OCI-LY3 (cell line): ENCODE measurements around the gene HPGD.

Experiments
- H2AFZ ChIP-seq: fragments of 200-600, 300-600 bp; shearing (Covaris generic); 2 replicates; pipeline ENCODE4 v1.6.0; 2014; ENCODE audit warnings: antibody characterized with exemption, low read depth, low read length
- H3K27ac ChIP-seq: fragments of 200-600, 300-600 bp; sonication (generic); 2 replicates; pipeline ENCODE4 v1.5.1; 2014; ENCODE audit warnings: mild to moderate bottlenecking, low read length, moderate library complexity, mixed read lengths
- H3K27me3 ChIP-seq: fragments of 200-600, 300-600 bp; sonication (generic); 2 replicates; pipeline ENCODE4 v1.6.1; 2014; ENCODE audit warnings: low read depth, low read length, mixed read lengths
- H3K36me3 ChIP-seq: fragments of 200-600, 300-600 bp; sonication (generic); replicated peaks from 2 replicates; pipeline ENCODE3; 2014; ENCODE audit warnings: low read depth, low read length, mixed read lengths
- H3K4me1 ChIP-seq: fragments of 300-600, 200-600 bp; sonication (generic); 2 replicates; pipeline ENCODE4 v1.6.1; 2014; ENCODE audit warnings: low read length, mixed read lengths
- H3K4me2 ChIP-seq: fragments of 200-600, 300-600 bp; sonication (generic); 2 replicates; pipeline ENCODE4 v1.6.1; 2014; ENCODE audit warnings: low read length, mixed read lengths
- H3K4me3 ChIP-seq: fragments of 300-600, 200-600 bp; sonication (generic); 2 replicates; pipeline ENCODE4 v1.5.1; 2014; ENCODE audit warnings: antibody characterized with exemption, mild to moderate bottlenecking, low read length, moderate library complexity
- H3K79me2 ChIP-seq: fragments of 300-600, 200-600 bp; shearing (Covaris generic); 2 replicates; pipeline ENCODE4 v1.6.1; 2014; ENCODE audit warnings: mild to moderate bottlenecking, low read length, mixed read lengths
- H3K9ac ChIP-seq: fragments of 300-600, 200-600 bp; shearing (Covaris generic); 2 replicates; pipeline ENCODE4 v1.6.0; 2014; ENCODE audit warnings: mild to moderate bottlenecking, low read length, moderate library complexity
- H3K9me3 ChIP-seq: fragments of 200-600, 300-600 bp; shearing (Covaris generic); 2 replicates; pipeline ENCODE4 v1.6.1; 2014; ENCODE audit warnings: low read length, mixed read lengths; ENCODE audit not compliant: insufficient read depth
- H4K20me1 ChIP-seq: fragments of 200-600, 300-600 bp; sonication (generic); 2 replicates; pipeline ENCODE4 v1.6.1; 2016; ENCODE audit warnings: low read length, mixed read lengths; ENCODE audit not compliant: insufficient read depth
- EZH2phosphoT487 ChIP-seq: fragments of 200-600 bp; shearing (Covaris generic); IDR thresholded peaks from 2 replicates; pipeline ENCODE4 v1.6.1; 2018; ENCODE audit warnings: antibody characterized with exemption, mixed run types, low read depth
- TF ChIP-seq, protein P1 (sequence below): fragments of 200-600, 300-600 bp; sonication (generic); IDR thresholded peaks from 2 replicates; pipeline ENCODE4 v1.5.1; 2014; ENCODE audit warnings: antibody characterized with exemption, low read length, low read depth

Gene HPGD

DNA sequence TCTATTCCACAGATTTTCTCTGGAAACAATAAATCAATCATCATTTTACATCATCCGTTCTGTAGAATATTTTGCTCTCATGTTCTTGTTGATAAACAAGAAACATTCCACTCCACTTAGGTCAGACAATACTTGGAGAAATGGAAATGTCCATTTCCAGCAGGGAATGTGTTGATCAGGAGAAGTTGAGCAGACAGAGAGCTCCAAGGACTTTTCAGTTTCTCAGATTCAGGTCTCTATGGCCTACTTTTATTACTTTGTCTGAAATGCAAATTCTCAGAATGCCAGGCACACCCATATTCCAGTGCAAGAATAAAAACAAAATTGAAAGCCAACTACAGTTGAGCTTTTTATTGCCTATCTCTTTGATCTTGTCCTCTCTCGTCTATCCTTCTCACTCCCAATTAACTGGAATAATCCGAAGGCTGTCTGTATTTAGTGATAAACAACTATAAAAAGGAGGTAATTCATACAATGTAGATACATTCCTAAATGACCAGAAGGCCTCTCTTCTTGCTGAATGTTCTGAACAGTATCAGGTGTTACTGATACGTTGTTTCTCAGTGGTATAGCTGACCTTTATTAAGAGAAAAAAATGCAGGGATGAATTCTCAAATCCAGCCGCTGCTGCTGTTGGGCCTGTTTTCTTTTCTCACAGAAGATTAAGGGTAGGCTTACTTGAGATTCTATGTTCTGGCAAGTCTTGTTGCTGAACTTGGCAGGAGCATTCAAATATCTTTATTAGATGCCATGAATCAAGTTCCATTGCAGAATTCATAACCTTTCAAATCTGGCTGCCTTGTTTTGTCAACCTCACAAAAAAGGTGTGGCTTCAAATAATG is 72.1 kb downstream of the HPGD start:
- Histone ChIP-seq H3K9me3 (no peaks in the 10 kb centered on the region), H3K4me3 (no peak overlapping the region), H3K36me3 (no peaks in the 10 kb centered on the region), H3K79me2 (no peaks in the 10 kb centered on the region), H3K4me2 (no peak overlapping the region), H3K27me3 (no peaks in the 10 kb centered on the region), H4K20me1 (no peaks in the 10 kb centered on the region), H2AFZ (no peak overlapping the region), H3K27ac (no peak overlapping the region), H3K4me1 (no peaks in the 10 kb centered on the region), H3K9ac (no peak overlapping the region)
- no peak for TF ChIP-seq EZH2phosphoT487
- TF ChIP-seq, protein P1, sequence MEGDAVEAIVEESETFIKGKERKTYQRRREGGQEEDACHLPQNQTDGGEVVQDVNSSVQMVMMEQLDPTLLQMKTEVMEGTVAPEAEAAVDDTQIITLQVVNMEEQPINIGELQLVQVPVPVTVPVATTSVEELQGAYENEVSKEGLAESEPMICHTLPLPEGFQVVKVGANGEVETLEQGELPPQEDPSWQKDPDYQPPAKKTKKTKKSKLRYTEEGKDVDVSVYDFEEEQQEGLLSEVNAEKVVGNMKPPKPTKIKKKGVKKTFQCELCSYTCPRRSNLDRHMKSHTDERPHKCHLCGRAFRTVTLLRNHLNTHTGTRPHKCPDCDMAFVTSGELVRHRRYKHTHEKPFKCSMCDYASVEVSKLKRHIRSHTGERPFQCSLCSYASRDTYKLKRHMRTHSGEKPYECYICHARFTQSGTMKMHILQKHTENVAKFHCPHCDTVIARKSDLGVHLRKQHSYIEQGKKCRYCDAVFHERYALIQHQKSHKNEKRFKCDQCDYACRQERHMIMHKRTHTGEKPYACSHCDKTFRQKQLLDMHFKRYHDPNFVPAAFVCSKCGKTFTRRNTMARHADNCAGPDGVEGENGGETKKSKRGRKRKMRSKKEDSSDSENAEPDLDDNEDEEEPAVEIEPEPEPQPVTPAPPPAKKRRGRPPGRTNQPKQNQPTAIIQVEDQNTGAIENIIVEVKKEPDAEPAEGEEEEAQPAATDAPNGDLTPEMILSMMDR, result no peak

DNA sequence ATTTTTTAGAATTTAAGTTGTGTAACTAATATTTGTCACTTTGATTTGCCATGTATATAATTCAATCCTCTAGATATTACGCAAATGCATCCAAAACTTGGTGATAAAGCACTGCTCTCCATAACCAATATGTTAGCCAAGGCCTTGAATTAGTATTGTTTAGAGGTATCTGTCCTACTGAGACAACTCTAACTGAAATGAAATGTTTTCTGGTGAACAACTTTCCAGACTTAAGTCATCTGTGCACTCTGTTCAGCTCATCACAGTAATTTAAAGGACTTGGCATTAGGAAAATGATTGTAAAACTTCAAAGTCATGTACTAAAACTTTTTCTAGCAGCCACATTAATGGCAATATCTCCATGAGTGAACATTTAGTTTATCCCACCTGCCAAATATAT is 73.1 kb downstream of the HPGD start:
- Histone ChIP-seq H3K27me3 (no peaks in the 10 kb centered on the region), H3K4me2 (no peak overlapping the region), H3K79me2 (no peaks in the 10 kb centered on the region), H2AFZ (no peak overlapping the region), H3K27ac (no peak overlapping the region), H3K9ac (no peak overlapping the region), H3K4me1 (peaks cover 3% of the 10 kb centered on the region), H4K20me1 (no peaks in the 10 kb centered on the region), H3K4me3 (no peak overlapping the region), H3K9me3 (no peaks in the 10 kb centered on the region), H3K36me3 (no peaks in the 10 kb centered on the region)
- TF ChIP-seq, protein P1, result no peak
- no peak for TF ChIP-seq EZH2phosphoT487

DNA sequence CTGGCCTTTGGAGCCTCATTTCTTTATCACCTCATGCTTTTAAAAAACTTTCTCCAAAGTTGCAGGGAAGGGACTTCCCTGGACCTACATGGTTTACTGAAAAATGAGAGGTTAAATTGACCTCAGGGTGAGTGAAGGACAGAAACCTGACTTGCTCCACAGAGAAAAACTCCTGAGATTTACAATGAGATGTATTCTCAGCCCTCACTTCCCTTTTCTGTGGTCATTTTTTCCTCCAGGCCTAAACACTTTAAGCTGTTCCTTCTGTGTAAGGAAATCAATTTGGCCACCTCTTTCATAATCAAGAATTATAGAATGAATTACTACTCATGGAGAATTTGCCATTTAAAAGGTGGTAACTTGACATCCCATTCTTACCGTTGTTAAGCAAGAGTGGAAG is 77.9 kb downstream of the HPGD start:
- Histone ChIP-seq H3K4me1 (peaks cover 5% of the 10 kb centered on the region), H3K9ac (no peak overlapping the region), H3K79me2 (no peaks in the 10 kb centered on the region), H3K27me3 (no peaks in the 10 kb centered on the region), H3K36me3 (no peaks in the 10 kb centered on the region), H3K4me2 (no peak overlapping the region), H2AFZ (no peak overlapping the region), H3K27ac (no peak overlapping the region), H4K20me1 (no peaks in the 10 kb centered on the region), H3K4me3 (no peak overlapping the region), H3K9me3 (no peaks in the 10 kb centered on the region)
- TF ChIP-seq EZH2phosphoT487, result no peak
- TF ChIP-seq, protein P1, result no peak
